Right lobe of liver (tissue), 6 donors: ENCODE results near the gene SLC13A3. TPM values are rescaled to one million over a fixed set of nuclear protein-coding genes. Genes with fewer than 3 reads are reported as not detected.

ENCODE experiments used
- ATAC-seq, 4 donors: fragments of 200-7000 bp; cut with Tn5 transposase; one replicate each; pipeline ENCODE4 v1.9.1; 2020; ENCODE audit warnings: mild to moderate bottlenecking in 4 of 4, moderate library complexity in 4 of 4
- DNase-seq, 3 donors: peaks; one replicate each; pipeline ENCODE4 v3.0.0-alpha.2; 2020
- H3K27ac ChIP-seq, 3 donors: fragments of 200-600 bp; one replicate each; pipeline ENCODE4 v1.8.0; 2022
- H3K27me3 ChIP-seq, 2 donors: fragments of 200-600 bp; one replicate each; pipeline ENCODE4 v1.8.0; 2022
- H3K36me3 ChIP-seq, 4 donors: fragments of 200-600 bp; sonication (generic) in 1 of 4; one replicate each; pipeline versions ENCODE4 v1.5.1 to v1.8.0; 2017 to 2022; ENCODE audit warnings: control low read depth in 1 of 4
- H3K4me1 ChIP-seq, 4 donors: fragments of 200-600 bp; sonication (generic) in 1 of 4; one replicate each; pipeline versions ENCODE4 v1.5.1 to v1.8.0; 2017 to 2022; ENCODE audit warnings: control low read depth in 1 of 4
- H3K4me3 ChIP-seq, 3 donors: fragments of 200-600 bp; one replicate each; pipeline ENCODE4 v1.8.0; 2022
- H3K9me3 ChIP-seq, 4 donors: fragments of 200-600 bp; sonication (generic) in 1 of 4; one replicate each; pipeline versions ENCODE4 v1.5.1 to v1.8.0; 2017 to 2022; ENCODE audit warnings: control low read depth in 1 of 4
- POLR2A ChIP-seq: fragments of 450-650 bp; IDR thresholded peaks from one replicate; pipeline ENCODE4 v1.6.1; 2017; ENCODE audit warnings: antibody characterized with exemption, mild to moderate bottlenecking
- WGBS: methylation state at CpG from one replicate; pipeline ENCODE4 v1.1.6; 2018; ENCODE audit warnings: low coverage, low lambda C conversion rate; ENCODE audit not compliant: insufficient coverage; ENCODE audit errors: missing lambda C conversion rate; 5-methylcytosine and 5-hydroxymethylcytosine counted together
- intact Hi-C, 2 donors: fragments of 100-400 bp; cut with DNase I; formaldehyde crosslinking; loops; one replicate each; pipeline versions ENCODE4 v1.11.2 to v1.14.1; 2022
- total RNA-seq, 6 experiments: library from RNA; depleted of rRNA in 2 of 6; stranded (reverse); fragments of >200 nt in 2 of 6; fragmentation: NEBNext Ultra II Directional in 3 of 6; extraction: Animal tissue kit (Norgen Biotek cat#: 25700) in 3 of 6; gene quantifications; one replicate each; pipeline versions ENCODE4 v1.1.0 to v1.2.4, GENCODE V29; 2016 to 2023
- TF ChIP-seq, protein P1 (sequence below), 4 donors: fragments of 200-600 bp in 3 of 4; fragments of 450-650 bp in 1 of 4; IDR thresholded peaks; one replicate each; pipeline versions ENCODE4 v1.5.1 to v1.8.0; 2016 to 2022; ENCODE audit warnings: antibody characterized with exemption in 4 of 4, mild to moderate bottlenecking in 2 of 4
- donor health status: DM: no; HTN: yes; CAD: no.
- donor health status: DM: no; HTN: no; CAD: no.
- donor health status: DM: no; HTN: no; CAD: no.
- donor health status: DM: no; HTN: yes; CAD: no.
- donor health status: DM: no; HTN: yes; CAD: no.

SLC13A3 gene
- total RNA-seq, 6 experiments from 2014 or later, result 3.7 to 14.6 (median 9.3) TPM

GRCh38 chr20:46638898-46639274 is 12.4 kb downstream of the SLC13A3 start:
- 58% methylated on average over 4 of the region's 4 CpGs for WGBS
- Histone ChIP-seq H3K36me3 (no peaks in the 10 kb centered on the region), H3K27me3 (no peaks in the 10 kb centered on the region), H3K27ac (no peak overlapping the region), H3K9me3 (no peaks in the 10 kb centered on the region), H3K4me1 (peaks cover 0 to 28% (median 9%) of the 10 kb centered on the region in 4 donors), H3K4me3 (no peak overlapping the region)
- ATAC-seq (no peak), DNase-seq (no peak)
- TF ChIP-seq, protein P1, sequence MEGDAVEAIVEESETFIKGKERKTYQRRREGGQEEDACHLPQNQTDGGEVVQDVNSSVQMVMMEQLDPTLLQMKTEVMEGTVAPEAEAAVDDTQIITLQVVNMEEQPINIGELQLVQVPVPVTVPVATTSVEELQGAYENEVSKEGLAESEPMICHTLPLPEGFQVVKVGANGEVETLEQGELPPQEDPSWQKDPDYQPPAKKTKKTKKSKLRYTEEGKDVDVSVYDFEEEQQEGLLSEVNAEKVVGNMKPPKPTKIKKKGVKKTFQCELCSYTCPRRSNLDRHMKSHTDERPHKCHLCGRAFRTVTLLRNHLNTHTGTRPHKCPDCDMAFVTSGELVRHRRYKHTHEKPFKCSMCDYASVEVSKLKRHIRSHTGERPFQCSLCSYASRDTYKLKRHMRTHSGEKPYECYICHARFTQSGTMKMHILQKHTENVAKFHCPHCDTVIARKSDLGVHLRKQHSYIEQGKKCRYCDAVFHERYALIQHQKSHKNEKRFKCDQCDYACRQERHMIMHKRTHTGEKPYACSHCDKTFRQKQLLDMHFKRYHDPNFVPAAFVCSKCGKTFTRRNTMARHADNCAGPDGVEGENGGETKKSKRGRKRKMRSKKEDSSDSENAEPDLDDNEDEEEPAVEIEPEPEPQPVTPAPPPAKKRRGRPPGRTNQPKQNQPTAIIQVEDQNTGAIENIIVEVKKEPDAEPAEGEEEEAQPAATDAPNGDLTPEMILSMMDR (IDR thresholded peaks at IDR 0.05), result no peak
- TF ChIP-seq POLR2A, result no peak
- intact Hi-C loops, result no loop called here

DNA sequence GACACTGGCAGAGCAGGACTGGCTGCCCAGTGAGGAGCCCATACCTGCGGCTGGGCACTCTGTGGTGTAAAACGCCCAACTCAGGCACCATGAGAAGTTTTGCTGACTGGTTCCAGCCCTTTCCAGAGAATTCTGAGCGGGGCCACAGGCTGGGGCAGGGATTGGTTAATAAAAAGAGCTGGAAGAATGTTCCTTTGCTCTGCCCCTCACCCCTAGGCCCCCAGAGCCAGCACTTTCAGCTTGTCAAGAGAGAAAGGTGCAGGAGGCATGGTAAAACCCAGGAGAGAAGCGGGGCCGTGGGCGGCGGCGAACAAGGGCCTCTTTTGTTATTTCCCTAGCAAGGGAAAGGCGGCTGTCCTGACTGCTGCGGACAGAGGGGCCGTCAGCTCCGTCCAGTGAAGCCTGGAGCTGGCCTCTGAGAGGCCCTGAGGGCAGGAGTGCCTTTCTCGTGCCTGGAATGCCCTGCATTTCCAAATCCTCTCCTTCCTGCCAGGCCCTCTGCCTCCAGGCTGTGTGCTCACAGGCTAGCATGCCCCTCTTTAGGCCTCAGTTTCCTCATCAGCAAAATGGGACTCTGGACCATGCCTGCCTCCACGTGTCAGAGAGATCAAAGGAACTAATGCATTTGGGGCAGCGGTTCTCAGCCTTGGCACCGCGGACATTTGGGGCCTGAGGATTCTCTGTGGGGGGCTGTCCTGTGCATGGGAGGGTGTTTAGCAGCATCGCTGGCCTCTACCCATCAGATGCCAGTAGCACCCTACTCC is 12.9 kb downstream of the SLC13A3 start:
- Histone ChIP-seq H3K4me1 (peaks cover 0 to 28% (median 9%) of the 10 kb centered on the region in 4 donors), H3K36me3 (no peaks in the 10 kb centered on the region), H3K4me3 (no peak overlapping the region), H3K9me3 (no peaks in the 10 kb centered on the region), H3K27me3 (no peaks in the 10 kb centered on the region), H3K27ac (no peak overlapping the region)
- TF ChIP-seq, protein P1 (IDR thresholded peaks at IDR 0.05), result no peak
- no peak for TF ChIP-seq POLR2A
- 81% methylated on average over 6 of the region's 18 CpGs for WGBS
- ATAC-seq (no peak), DNase-seq (no peak)
- intact Hi-C loops, result no loop called here

GRCh38 chr20:46637427-46638133 is 13.7 kb downstream of the SLC13A3 start:
- WGBS, result 68% methylated on average over 2 of the region's 4 CpGs
- TF ChIP-seq POLR2A, result no peak
- no peaks in the 10 kb centered on the region for H3K36me3 ChIP-seq
- no peak for DNase-seq
- no peak overlapping the region for H3K4me3 ChIP-seq
- ATAC-seq, result no peak
- intact Hi-C loops, result no loop called here
- H3K27me3 ChIP-seq, result no peaks in the 10 kb centered on the region
- H3K9me3 ChIP-seq, result no peaks in the 10 kb centered on the region
- H3K27ac ChIP-seq, result no peak overlapping the region
- peaks cover 0 to 27% (median 8%) of the 10 kb centered on the region in 4 donors for H3K4me1 ChIP-seq

- TF ChIP-seq, protein P1 (IDR thresholded peaks at IDR 0.05), result no peak
- no peak for TF ChIP-seq POLR2A
- 81% methylated on average over 5 of the region's 11 CpGs for WGBS
- no peak for ATAC-seq
- Histone ChIP-seq H3K9me3 (no peaks in the 10 kb centered on the region), H3K4me3 (no peak overlapping the region), H3K4me1 (peaks cover 0 to 23% (median 6%) of the 10 kb centered on the region in 4 donors), H3K36me3 (no peaks in the 10 kb centered on the region), H3K27ac (no peak overlapping the region), H3K27me3 (no peaks in the 10 kb centered on the region)
- intact Hi-C loops, result no loop called here
- DNase-seq, result no peak
Measured at GRCh38 chr20:46637020-46637419, 14.2 kb downstream of the SLC13A3 start.

- TF ChIP-seq, protein P1 (IDR thresholded peaks at IDR 0.05), result no peak
- no peak for TF ChIP-seq POLR2A
- Histone ChIP-seq H3K27me3 (no peaks in the 10 kb centered on the region), H3K36me3 (no peaks in the 10 kb centered on the region), H3K4me3 (no peak overlapping the region), H3K9me3 (no peaks in the 10 kb centered on the region), H3K4me1 (peaks cover 0 to 23% (median 6%) of the 10 kb centered on the region in 4 donors), H3K27ac (no peak overlapping the region)
- intact Hi-C loops, result no loop called here
- DNase-seq (no peak), ATAC-seq (no peak)
- WGBS, result no CpG with 5 or more reads among the region's 4 CpGs
Measured at GRCh38 chr20:46636514-46636913, 14.7 kb downstream of the SLC13A3 start.
